Measurements from ENCODE around the gene GNA15. TPM values are rescaled to one million over a fixed set of nuclear protein-coding genes. Genes with fewer than 3 reads are reported as not detected.

Gene GNA15
- total and polyA plus RNA-seq, 2 of the 8 experiments (the other 6 are each of a cell fraction or from before 2014, with no cell fraction given) = 0.26 to 0.45 TPM

DNA sequence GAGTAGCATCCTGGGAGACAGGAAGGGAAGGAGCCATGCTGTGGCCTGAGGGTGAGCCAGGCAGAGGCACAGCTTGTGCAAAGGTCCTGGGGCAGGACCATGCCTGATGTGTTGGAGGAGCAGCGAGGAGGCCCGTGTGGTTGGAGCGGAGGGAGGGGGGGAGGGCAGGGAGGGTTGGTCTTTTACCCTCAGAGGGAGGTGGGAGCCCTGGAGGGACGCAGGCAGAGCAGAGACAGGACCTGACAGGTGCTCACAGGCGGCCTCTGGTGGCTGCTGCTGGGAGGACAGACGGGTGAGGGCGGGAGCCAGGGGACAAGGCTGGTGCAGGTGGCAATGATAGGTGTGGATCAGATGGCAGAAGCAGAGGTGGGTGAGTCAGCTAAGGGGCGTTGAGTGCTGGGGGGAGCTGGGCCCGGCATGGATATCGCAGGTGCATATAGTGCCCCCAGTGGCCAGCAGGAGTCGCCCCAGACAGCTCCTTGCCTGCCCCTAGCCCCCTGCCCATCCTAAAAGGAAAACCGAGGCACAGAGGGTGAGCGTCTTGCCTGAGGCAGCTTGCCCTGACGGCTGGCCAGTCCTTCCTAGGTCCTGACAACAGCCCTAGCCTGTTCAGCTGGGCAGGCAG, 9.8 kb upstream of the GNA15 start (continued):
- TF ChIP-seq, protein P1, sequence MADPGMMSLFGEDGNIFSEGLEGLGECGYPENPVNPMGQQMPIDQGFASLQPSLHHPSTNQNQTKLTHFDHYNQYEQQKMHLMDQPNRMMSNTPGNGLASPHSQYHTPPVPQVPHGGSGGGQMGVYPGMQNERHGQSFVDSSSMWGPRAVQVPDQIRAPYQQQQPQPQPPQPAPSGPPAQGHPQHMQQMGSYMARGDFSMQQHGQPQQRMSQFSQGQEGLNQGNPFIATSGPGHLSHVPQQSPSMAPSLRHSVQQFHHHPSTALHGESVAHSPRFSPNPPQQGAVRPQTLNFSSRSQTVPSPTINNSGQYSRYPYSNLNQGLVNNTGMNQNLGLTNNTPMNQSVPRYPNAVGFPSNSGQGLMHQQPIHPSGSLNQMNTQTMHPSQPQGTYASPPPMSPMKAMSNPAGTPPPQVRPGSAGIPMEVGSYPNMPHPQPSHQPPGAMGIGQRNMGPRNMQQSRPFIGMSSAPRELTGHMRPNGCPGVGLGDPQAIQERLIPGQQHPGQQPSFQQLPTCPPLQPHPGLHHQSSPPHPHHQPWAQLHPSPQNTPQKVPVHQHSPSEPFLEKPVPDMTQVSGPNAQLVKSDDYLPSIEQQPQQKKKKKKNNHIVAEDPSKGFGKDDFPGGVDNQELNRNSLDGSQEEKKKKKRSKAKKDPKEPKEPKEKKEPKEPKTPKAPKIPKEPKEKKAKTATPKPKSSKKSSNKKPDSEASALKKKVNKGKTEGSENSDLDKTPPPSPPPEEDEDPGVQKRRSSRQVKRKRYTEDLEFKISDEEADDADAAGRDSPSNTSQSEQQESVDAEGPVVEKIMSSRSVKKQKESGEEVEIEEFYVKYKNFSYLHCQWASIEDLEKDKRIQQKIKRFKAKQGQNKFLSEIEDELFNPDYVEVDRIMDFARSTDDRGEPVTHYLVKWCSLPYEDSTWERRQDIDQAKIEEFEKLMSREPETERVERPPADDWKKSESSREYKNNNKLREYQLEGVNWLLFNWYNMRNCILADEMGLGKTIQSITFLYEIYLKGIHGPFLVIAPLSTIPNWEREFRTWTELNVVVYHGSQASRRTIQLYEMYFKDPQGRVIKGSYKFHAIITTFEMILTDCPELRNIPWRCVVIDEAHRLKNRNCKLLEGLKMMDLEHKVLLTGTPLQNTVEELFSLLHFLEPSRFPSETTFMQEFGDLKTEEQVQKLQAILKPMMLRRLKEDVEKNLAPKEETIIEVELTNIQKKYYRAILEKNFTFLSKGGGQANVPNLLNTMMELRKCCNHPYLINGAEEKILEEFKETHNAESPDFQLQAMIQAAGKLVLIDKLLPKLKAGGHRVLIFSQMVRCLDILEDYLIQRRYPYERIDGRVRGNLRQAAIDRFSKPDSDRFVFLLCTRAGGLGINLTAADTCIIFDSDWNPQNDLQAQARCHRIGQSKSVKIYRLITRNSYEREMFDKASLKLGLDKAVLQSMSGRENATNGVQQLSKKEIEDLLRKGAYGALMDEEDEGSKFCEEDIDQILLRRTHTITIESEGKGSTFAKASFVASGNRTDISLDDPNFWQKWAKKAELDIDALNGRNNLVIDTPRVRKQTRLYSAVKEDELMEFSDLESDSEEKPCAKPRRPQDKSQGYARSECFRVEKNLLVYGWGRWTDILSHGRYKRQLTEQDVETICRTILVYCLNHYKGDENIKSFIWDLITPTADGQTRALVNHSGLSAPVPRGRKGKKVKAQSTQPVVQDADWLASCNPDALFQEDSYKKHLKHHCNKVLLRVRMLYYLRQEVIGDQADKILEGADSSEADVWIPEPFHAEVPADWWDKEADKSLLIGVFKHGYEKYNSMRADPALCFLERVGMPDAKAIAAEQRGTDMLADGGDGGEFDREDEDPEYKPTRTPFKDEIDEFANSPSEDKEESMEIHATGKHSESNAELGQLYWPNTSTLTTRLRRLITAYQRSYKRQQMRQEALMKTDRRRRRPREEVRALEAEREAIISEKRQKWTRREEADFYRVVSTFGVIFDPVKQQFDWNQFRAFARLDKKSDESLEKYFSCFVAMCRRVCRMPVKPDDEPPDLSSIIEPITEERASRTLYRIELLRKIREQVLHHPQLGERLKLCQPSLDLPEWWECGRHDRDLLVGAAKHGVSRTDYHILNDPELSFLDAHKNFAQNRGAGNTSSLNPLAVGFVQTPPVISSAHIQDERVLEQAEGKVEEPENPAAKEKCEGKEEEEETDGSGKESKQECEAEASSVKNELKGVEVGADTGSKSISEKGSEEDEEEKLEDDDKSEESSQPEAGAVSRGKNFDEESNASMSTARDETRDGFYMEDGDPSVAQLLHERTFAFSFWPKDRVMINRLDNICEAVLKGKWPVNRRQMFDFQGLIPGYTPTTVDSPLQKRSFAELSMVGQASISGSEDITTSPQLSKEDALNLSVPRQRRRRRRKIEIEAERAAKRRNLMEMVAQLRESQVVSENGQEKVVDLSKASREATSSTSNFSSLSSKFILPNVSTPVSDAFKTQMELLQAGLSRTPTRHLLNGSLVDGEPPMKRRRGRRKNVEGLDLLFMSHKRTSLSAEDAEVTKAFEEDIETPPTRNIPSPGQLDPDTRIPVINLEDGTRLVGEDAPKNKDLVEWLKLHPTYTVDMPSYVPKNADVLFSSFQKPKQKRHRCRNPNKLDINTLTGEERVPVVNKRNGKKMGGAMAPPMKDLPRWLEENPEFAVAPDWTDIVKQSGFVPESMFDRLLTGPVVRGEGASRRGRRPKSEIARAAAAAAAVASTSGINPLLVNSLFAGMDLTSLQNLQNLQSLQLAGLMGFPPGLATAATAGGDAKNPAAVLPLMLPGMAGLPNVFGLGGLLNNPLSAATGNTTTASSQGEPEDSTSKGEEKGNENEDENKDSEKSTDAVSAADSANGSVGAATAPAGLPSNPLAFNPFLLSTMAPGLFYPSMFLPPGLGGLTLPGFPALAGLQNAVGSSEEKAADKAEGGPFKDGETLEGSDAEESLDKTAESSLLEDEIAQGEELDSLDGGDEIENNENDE (IDR thresholded peaks at IDR 0.05; ENCODE audit: insufficient replicate concordance, low read length) = no peak
- TF ChIP-seq RFX5 (IDR thresholded peaks at IDR 0.05; ENCODE audit: borderline replicate concordance, low read depth, low read length) (no peak), TCF12 (IDR thresholded peaks at IDR 0.05; ENCODE audit: low read depth, low read length) (0 out of 2 replicates have a peak, but pooled peaks have one; percentile 74), SP1 (IDR thresholded peaks at IDR 0.05; ENCODE audit: low read depth, low read length) (0 out of 2 replicates have a peak, but pooled peaks have one; percentile 24), CTCF (IDR thresholded peaks at IDR 0.05; ENCODE audit: control extremely low read depth in 1 of 3, insufficient read depth in 1 of 3, low read depth in 1 of 3, low read length in 3 of 3) (peak; percentile 61 to 96 (median 73)), TAF1 (IDR thresholded peaks at IDR 0.05; ENCODE audit: low read depth, low read length) (peak; percentile 65; the same call in 1 of the 2 replicates)
- TF ChIP-seq, protein P2, sequence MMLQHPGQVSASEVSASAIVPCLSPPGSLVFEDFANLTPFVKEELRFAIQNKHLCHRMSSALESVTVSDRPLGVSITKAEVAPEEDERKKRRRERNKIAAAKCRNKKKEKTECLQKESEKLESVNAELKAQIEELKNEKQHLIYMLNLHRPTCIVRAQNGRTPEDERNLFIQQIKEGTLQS (IDR thresholded peaks at IDR 0.05; ENCODE audit: insufficient read depth, low read depth, low read length) = peak; percentile 11; the same call in 1 of the 2 replicates
